Right lobe of liver (tissue), 4 donors: Measurements from ENCODE around the gene RNF20.

ENCODE experiments used
- POLR2A ChIP-seq: fragments of 450-650 bp; IDR thresholded peaks from one replicate; pipeline ENCODE4 v1.6.1; 2017; ENCODE audit warnings: antibody characterized with exemption, mild to moderate bottlenecking
- TF ChIP-seq, protein P1 (sequence below), 4 donors: fragments of 200-600 bp in 3 of 4; fragments of 450-650 bp in 1 of 4; IDR thresholded peaks; one replicate each; pipeline versions ENCODE4 v1.5.1 to v1.8.0; 2016 to 2022; ENCODE audit warnings: antibody characterized with exemption in 4 of 4, mild to moderate bottlenecking in 2 of 4
- donor health status: DM: no; HTN: no; CAD: no.
- donor health status: DM: no; HTN: no; CAD: no.
- donor health status: DM: no; HTN: yes; CAD: no.

DNA sequence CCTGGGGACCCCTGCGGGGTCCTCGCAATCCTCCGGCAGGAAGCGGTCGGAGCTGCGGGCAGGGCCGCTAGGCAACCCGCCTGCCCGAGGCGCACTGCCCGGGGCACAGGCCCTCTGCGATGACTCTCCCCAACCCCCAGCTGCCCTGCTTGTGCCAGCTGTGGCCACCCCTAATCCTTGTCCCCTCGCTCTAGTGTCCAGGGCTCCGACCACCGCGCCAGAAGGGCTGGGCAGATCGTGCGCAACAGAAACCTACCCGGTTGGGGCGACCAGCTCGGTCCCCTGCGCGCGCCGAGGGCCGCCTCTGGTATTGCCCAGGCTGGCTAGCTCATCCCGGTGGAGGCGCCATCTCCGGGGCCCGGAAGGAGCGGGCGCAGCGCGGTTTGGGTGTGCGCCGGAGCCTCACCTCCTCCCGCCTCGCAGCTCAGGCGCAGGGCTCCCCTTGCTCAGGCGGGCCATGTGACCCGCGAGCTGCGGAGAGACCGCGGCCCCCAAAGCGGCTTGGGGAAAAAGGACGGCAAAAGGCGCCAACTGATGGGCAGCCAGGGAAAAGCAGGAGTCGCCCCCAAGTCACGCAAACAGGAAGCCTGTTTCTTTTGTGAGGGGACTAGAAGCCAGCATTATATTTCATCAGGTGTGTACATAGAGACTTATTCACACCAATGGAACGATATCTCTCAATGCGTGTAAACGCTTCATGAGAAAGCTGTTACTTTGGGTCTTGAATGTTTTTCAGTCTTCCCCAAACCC lies 46.8 kb upstream of the RNF20 start:
- TF ChIP-seq, protein P1, sequence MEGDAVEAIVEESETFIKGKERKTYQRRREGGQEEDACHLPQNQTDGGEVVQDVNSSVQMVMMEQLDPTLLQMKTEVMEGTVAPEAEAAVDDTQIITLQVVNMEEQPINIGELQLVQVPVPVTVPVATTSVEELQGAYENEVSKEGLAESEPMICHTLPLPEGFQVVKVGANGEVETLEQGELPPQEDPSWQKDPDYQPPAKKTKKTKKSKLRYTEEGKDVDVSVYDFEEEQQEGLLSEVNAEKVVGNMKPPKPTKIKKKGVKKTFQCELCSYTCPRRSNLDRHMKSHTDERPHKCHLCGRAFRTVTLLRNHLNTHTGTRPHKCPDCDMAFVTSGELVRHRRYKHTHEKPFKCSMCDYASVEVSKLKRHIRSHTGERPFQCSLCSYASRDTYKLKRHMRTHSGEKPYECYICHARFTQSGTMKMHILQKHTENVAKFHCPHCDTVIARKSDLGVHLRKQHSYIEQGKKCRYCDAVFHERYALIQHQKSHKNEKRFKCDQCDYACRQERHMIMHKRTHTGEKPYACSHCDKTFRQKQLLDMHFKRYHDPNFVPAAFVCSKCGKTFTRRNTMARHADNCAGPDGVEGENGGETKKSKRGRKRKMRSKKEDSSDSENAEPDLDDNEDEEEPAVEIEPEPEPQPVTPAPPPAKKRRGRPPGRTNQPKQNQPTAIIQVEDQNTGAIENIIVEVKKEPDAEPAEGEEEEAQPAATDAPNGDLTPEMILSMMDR (IDR thresholded peaks at IDR 0.05), result no peak
- TF ChIP-seq POLR2A, result peak; percentile 61
